Subcutaneous adipose tissue (tissue), 4 donors: ENCODE measurements around the gene CLEC7A. TPM values are rescaled to one million over a fixed set of nuclear protein-coding genes. Genes with fewer than 3 reads are reported as not detected.

Experiments used
- total RNA-seq, 4 donors: library from RNA; depleted of rRNA; stranded (reverse); fragments of >200 nt; gene quantifications; one replicate each; pipeline ENCODE4 v1.1.0, GENCODE V29; 2016
- TF ChIP-seq, protein P1 (sequence below): fragments of 450-650 bp; IDR thresholded peaks from one replicate; pipeline ENCODE4 v1.5.1; 2016; ENCODE audit warnings: low read depth, mild to moderate bottlenecking, control low read depth, antibody characterized with exemption, moderate library complexity

Gene CLEC7A
- total RNA-seq, 4 donors from 2014 or later = 14.7 to 87.5 (median 23.0) TPM

- TF ChIP-seq, protein P1, sequence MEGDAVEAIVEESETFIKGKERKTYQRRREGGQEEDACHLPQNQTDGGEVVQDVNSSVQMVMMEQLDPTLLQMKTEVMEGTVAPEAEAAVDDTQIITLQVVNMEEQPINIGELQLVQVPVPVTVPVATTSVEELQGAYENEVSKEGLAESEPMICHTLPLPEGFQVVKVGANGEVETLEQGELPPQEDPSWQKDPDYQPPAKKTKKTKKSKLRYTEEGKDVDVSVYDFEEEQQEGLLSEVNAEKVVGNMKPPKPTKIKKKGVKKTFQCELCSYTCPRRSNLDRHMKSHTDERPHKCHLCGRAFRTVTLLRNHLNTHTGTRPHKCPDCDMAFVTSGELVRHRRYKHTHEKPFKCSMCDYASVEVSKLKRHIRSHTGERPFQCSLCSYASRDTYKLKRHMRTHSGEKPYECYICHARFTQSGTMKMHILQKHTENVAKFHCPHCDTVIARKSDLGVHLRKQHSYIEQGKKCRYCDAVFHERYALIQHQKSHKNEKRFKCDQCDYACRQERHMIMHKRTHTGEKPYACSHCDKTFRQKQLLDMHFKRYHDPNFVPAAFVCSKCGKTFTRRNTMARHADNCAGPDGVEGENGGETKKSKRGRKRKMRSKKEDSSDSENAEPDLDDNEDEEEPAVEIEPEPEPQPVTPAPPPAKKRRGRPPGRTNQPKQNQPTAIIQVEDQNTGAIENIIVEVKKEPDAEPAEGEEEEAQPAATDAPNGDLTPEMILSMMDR = no peak
These were observed 28.4 kb upstream of the CLEC7A start for GRCh38 chr12:10158406-10158805.

GRCh38 chr12:10155966-10156365, 26.0 kb upstream of the CLEC7A start:
- TF ChIP-seq, protein P1 = no peak

GRCh38 chr12:10154145-10154496, 24.1 kb upstream of the CLEC7A start:
- TF ChIP-seq, protein P1 = no peak

DNA sequence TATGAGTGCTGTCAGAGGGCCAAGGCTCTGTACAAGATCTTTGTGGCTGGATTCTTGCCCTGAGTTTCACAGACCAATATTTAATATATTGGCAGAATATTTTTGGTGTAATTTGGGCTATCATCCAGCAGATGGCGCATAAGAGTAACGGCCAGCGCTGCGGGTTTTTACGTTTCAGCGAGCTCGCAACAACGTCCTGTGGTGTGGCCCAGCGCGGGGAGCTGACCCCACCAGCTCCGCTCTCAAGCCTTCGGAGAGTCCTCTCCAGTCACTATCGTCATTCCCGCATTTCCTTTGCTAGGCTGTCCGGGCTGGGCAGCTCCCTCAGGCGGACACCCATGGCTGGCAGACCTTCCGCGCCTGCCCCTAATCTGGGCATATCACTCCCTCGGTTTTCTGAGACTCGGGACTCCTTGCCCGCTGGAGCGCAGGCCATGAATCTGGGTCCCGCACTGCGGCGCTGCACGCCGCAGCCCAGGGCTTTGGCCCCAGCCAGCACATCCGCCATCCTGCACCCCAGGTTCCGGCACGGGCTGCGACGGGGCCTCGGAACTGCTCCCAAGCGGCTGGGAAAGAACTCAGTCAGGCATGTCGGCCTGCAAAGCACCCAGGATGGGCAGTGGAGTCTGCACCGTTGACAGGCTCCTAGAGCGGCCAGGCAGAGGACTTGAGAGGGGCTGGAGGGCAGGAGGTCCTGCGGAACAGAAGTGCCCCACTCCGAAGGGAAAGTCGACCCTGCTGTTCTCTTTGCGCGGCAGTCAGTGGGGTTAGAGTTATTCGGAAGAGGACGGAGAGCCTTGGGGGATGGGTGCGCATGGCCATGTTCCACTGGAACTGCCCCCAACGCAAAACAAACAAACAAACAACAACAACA, 23.5 kb upstream of the CLEC7A start:
- TF ChIP-seq, protein P1 = no peak

DNA sequence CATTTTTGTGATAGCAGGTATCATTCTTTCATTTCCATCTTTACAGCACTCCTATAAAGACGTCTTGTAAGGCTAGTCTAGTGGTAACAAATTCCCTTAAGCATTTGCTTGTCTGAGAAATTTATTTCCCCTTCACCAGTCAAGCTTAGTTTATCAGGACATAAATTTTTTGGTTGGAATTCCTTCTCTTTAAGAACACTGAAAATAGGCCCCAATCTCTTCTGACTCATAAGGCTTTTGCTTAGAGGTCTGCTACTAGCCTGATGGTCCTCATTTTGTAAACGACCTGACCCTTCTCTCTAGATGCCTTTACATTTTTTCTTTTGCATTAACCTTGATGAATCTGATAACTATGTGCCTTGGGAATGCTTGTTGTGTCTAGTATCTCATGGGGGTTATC, 21.6 kb upstream of the CLEC7A start:
- TF ChIP-seq, protein P1 = no peak

DNA sequence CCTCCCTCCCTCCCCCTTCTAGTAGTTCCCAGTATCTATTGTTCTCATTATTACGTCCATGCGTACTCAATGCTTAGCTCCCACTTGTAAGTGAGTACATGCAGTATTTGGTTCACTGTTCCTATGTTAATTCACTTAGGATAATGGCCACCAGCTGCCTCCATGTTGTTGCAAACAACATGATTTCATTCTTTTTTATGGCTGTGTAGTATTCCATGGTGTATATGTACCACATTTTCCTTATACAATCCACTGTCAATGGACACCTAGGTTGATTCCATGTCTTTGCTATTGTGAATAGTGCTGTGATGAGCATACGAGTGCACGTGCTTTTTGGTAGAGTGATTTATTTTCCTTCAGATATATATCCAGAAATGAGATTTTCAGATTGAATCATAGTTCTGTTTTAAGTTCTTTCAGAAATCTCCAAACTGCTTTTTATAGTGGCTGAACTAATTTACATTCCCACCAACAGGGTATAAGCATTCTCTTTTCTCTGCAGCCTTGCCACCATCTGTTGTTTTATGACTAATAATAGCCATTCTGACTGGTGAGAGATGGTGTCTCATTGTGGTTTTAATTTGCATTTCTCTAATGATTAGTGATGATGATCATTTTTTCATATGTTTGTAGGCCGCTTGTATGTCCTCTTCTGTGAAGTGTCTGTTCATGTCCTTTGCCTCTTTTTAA, 17.9 kb upstream of the CLEC7A start:
- TF ChIP-seq, protein P1 = no peak

DNA sequence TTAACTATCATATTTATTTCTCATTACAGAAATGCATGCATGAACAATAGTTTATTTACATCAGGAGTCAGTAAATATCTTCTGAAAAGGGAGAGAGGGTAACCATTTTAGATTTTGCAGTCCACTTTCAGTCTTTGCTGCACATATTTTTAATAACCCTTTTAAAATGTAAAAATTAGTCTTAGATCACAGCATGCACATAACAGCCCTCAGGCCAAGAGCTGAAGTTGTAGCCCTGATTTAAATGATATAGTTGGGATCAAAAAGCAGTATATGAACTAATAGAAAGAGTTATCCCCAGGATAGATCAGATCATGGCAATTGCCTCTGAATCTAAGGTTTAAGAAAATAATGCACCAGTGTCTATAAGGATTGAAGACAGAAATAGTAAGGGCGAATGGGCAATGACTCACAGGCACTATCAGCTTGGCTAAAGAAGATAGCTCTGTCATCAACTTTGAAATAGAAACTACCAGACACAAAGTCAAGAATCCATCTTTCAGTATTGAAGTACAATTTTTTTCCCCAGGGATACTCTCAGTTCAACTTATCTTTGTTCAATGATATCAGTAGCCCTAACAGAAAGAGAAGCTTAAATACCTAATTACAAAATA, 13.1 kb upstream of the CLEC7A start:
- TF ChIP-seq, protein P1 = no peak
